ENCODE results near the gene DIRAS1. TPM values are rescaled to one million over a fixed set of nuclear protein-coding genes. Genes with fewer than 3 reads are reported as not detected.

DIRAS1 gene
- total and polyA plus RNA-seq, 2 of the 8 experiments (the other 6 are each of a cell fraction or from before 2014, with no cell fraction given) = 20.2 to 22.3 TPM

DNA sequence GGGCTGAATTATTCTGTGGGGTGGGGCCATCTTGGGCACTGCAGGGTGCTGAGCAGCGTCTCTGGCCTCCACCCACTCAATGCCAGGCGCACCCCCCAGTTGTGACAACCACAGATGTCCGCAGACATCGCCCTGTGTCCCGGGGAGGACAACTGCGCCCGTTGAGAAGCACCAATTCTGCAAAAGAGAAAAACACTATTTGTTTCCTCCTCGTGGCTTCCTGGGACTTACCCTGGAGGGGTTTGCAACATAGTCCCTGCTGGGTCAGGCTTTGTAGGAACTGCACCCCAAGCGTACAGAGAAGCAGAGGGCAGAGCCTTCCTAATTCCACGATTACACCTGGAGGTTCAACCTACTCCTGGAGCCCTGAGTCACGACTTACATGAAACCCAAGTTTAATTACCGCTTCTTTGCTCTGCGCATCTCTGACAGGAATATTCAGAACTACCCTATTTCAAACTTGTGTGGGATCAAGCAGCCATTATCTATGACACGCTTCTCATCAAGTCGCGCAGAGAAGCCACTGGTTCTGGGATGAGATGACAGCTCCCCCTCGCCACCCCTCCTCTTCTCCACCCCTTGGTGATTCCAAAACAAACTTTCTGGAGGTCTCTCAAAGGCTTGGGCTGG is 29.8 kb upstream of the DIRAS1 start:
- DNase-seq (ENCODE audit: low read depth in 1 of 2, low spot score in 2 of 2) = no peak
- Histone ChIP-seq H3K18ac (ENCODE audit: extremely low read depth, low read length) (no peak overlapping the region), H3K9ac (replicated peaks in 1 of 4; ENCODE audit: extremely low read depth in 1 of 4, low read depth in 3 of 4, low read length in 3 of 4) (no peak overlapping the region), H3K27me3 (replicated peaks in 1 of 4; ENCODE audit: control insufficient read depth in 3 of 4, extremely low read depth in 1 of 4, insufficient read depth in 3 of 4, low read length in 3 of 4) (peaks cover 0 to 8% (median 2%) of the 10 kb centered on the region in 4 experiments; a peak in 2 of 7 replicates), H3K4me1 (replicated peaks in 1 of 4; ENCODE audit: control insufficient read depth in 3 of 4, insufficient read depth in 4 of 4, low read length in 3 of 4) (no peaks in the 10 kb centered on the region), H3K4me3 (ENCODE audit: extremely low read depth in 1 of 4, insufficient read depth in 2 of 4, low read depth in 3 of 4, low read length in 4 of 4) (no peak overlapping the region), H3K4me2 (ENCODE audit: insufficient read depth in 1 of 2, low read depth in 2 of 2, low read length in 2 of 2) (no peak overlapping the region), H3K79me2 (ENCODE audit: control insufficient read depth in 1 of 2, insufficient read depth in 2 of 2, low read length in 2 of 2) (no peaks in the 10 kb centered on the region), H3K79me1 (ENCODE audit: low read depth, low read length) (no peaks in the 10 kb centered on the region), H3K14ac (ENCODE audit: insufficient read length) (no peak overlapping the region), H3K4ac (replicated peaks; ENCODE audit: insufficient read length, low read depth, low read length) (no peak overlapping the region), H2BK5ac (ENCODE audit: low read depth, low read length) (no peak overlapping the region), H4K91ac (replicated peaks; ENCODE audit: insufficient read length, low read length) (no peak overlapping the region), H4K20me1 (replicated peaks in 1 of 2; ENCODE audit: control insufficient read depth in 1 of 2, insufficient read depth in 2 of 2, low read length in 2 of 2) (peaks cover 0 to 2% of the 10 kb centered on the region in 2 experiments), H4K5ac (ENCODE audit: insufficient read length, low read depth, low read length) (no peak overlapping the region), H2BK15ac (ENCODE audit: low read length) (no peak overlapping the region), H2BK20ac (ENCODE audit: low read length) (no peak overlapping the region), H3K56ac (replicated peaks; ENCODE audit: insufficient read length, low read depth, low read length) (no peak overlapping the region), H3K9me3 (ENCODE audit: insufficient read depth in 2 of 2, low read depth in 1 of 2, low read length in 1 of 2) (no peaks in the 10 kb centered on the region), H2BK120ac (replicated peaks; ENCODE audit: low read depth, low read length) (no peak overlapping the region), H3K27ac (ENCODE audit: low read depth, low read length) (no peak overlapping the region), H3K23me2 (ENCODE audit: low read depth, low read length) (no peaks in the 10 kb centered on the region), H3K23ac (ENCODE audit: insufficient read length) (no peak overlapping the region), H2AFZ (ENCODE audit: low read length) (no peak overlapping the region), H4K8ac (ENCODE audit: extremely low read depth, insufficient read depth, low read length) (no peak overlapping the region), H3K36me3 (ENCODE audit: control insufficient read depth in 2 of 4, insufficient read depth in 4 of 4, low read length in 3 of 4) (peaks cover 5 to 21% (median 16%) of the 10 kb centered on the region in 4 experiments), H2AK5ac (ENCODE audit: low read depth, low read length) (no peak overlapping the region), H2BK12ac (ENCODE audit: low read depth, low read length) (no peak overlapping the region)
- ChIA-PET CTCF (ENCODE audit: partially characterized antibody) (interaction anchor here (1.5 to 9.8 kb wide), 5 partner anchors 25 to 129 kb away, joined by 4 to 117 read pairs (median 14); partner anchors contain the start of gene GNG7), POLR2A (ENCODE audit: partially characterized antibody) (no interaction called here)
- WGBS, 2 experiments (ENCODE audit: extremely low coverage in 1 of 2, insufficient coverage in 1 of 2, insufficient read length in 1 of 2, insufficient replicate concordance in 2 of 2, low coverage in 1 of 2, low lambda C conversion rate in 2 of 2, missing lambda C conversion rate in 1 of 2) = 86% methylated on average over 14 of the region's 17 CpGs; no CpG with 5 or more reads in 1 of the 2 experiments
- no peak for FAIRE-seq
- TF ChIP-seq TCF12 (IDR thresholded peaks at IDR 0.05; ENCODE audit: low read depth, low read length) = no peak
- no peak for TF ChIP-seq TEAD4 (IDR thresholded peaks at IDR 0.05; ENCODE audit: low read depth, low read length)
- no peak for TF ChIP-seq SP4 (IDR thresholded peaks at IDR 0.05; ENCODE audit: low read length)

Measured in H1 (cell line).